Gastroesophageal sphincter (tissue), 4 donors: ENCODE results near the gene ZSCAN9. TPM values are rescaled to one million over a fixed set of nuclear protein-coding genes. Genes with fewer than 3 reads are reported as not detected.

Source experiments
- ATAC-seq: fragments of 150-250 bp; one replicate; pipeline ENCODE4 v1.9.1; 2016; ENCODE audit warnings: mild to moderate bottlenecking, moderate library complexity
- H3K27ac ChIP-seq, 4 donors: fragments of 200-600 bp; sonication (generic) in 3 of 4; 1 replicate in 3 of 4; 2 replicates in 1 of 4; pipeline ENCODE4 v1.5.1; 2016 to 2019
- H3K27me3 ChIP-seq: fragments of 200-600 bp; sonication (generic); one replicate; pipeline ENCODE4 v1.5.1; 2019
- H3K36me3 ChIP-seq, 2 donors: fragments of 200-600 bp; sonication (generic); one replicate each; pipeline ENCODE4 v1.5.1; 2019; ENCODE audit warnings: control low read depth in 1 of 2
- H3K4me1 ChIP-seq, 3 donors: fragments of 200-600 bp; sonication (generic); 1 replicate in 2 of 3; 2 replicates in 1 of 3; pipeline ENCODE4 v1.5.1; 2016 to 2019; ENCODE audit warnings: control low read depth in 2 of 3
- H3K4me3 ChIP-seq, 2 donors: fragments of 200-600 bp; sonication (generic); one replicate each; pipeline ENCODE4 v1.5.1; 2019; ENCODE audit warnings: mild to moderate bottlenecking in 1 of 2, moderate library complexity in 1 of 2
- H3K9me3 ChIP-seq, 3 donors: fragments of 200-600 bp; sonication (generic); one replicate each; pipeline ENCODE4 v1.5.1; 2017 to 2019; ENCODE audit warnings: control low read depth in 2 of 3
- CTCF ChIP-seq, 4 experiments: fragments of 200-600 bp in 2 of 4; fragments of 450-650 bp in 2 of 4; sonication (generic) in 1 of 4; IDR thresholded peaks; one replicate each; pipeline ENCODE4 v1.5.1; 2017 to 2019; ENCODE audit warnings: antibody characterized with exemption in 4 of 4, mild to moderate bottlenecking in 2 of 4, moderate library complexity in 2 of 4
- EP300 ChIP-seq: sonication (generic); formaldehyde crosslinking; IDR thresholded peaks from one replicate; pipeline ENCODE4 v1.6.1; 2017; ENCODE audit warnings: antibody characterized with exemption, mild to moderate bottlenecking
- POLR2A ChIP-seq, 2 donors: fragments of 450-650 bp; IDR thresholded peaks; one replicate each; pipeline ENCODE4 v1.6.1; 2017; ENCODE audit warnings: antibody characterized with exemption in 2 of 2, mild to moderate bottlenecking in 2 of 2, moderate library complexity in 1 of 2
- POLR2AphosphoS5 ChIP-seq: sonication (generic); formaldehyde crosslinking; IDR thresholded peaks from one replicate; pipeline ENCODE4 v1.6.1; 2017; ENCODE audit warnings: antibody characterized with exemption
- WGBS, 2 donors: methylation state at CpG; one replicate each; pipeline ENCODE4 v1.1.5; 2018; ENCODE audit warnings: low coverage in 1 of 2; 5-methylcytosine and 5-hydroxymethylcytosine counted together
- total RNA-seq, 4 donors: library from RNA; depleted of rRNA; stranded (reverse); fragments of >200 nt; gene quantifications; one replicate each; pipeline ENCODE4 v1.1.0, GENCODE V29; 2016

The ZSCAN9 gene
- total RNA-seq, 4 donors from 2014 or later = 11.4 to 17.1 (median 12.9) TPM

- peaks cover 0 to 5% (median 0%) of the 10 kb centered on the region in 3 donors for H3K4me1 ChIP-seq
- peaks cover 9 to 78% of the 10 kb centered on the region in 2 donors for H3K36me3 ChIP-seq
- no peak overlapping the region for H3K4me3 ChIP-seq
- ATAC-seq = no peak
- no peak overlapping the region for H3K27ac ChIP-seq
- WGBS, 2 donors = 98% methylated on average over 11 of the region's 11 CpGs; no CpG with 5 or more reads in 1 of the 2 donors
- no peaks in the 10 kb centered on the region for H3K27me3 ChIP-seq
- TF ChIP-seq POLR2A (IDR thresholded peaks at IDR 0.05) (no peak), EP300 (no peak), CTCF (IDR thresholded peaks at IDR 0.05) (no peak), POLR2AphosphoS5 (no peak)
- peaks cover 0 to 4% (median 0%) of the 10 kb centered on the region in 3 donors for H3K9me3 ChIP-seq
Measured at GRCh38 chr6:28232785-28233184, 7.7 kb downstream of the ZSCAN9 start.

GRCh38 chr6:28235912-28236452 is 10.9 kb downstream of the ZSCAN9 start:
- no peak for TF ChIP-seq POLR2A (IDR thresholded peaks at IDR 0.05)
- no peak for TF ChIP-seq EP300
- TF ChIP-seq CTCF (IDR thresholded peaks at IDR 0.05) = no peak
- no peak for TF ChIP-seq POLR2AphosphoS5
- Histone ChIP-seq H3K27ac (no peak overlapping the region), H3K27me3 (no peaks in the 10 kb centered on the region), H3K36me3 (peaks cover 0 to 53% of the 10 kb centered on the region in 2 donors), H3K4me1 (no peaks in the 10 kb centered on the region), H3K9me3 (peaks cover 0 to 4% (median 0%) of the 10 kb centered on the region in 3 donors), H3K4me3 (no peak overlapping the region)
- no peak for ATAC-seq
- 75 to 83% methylated on average over 1 to 3 of the region's 3 CpGs for WGBS, 2 donors

- Histone ChIP-seq H3K27me3 (no peaks in the 10 kb centered on the region), H3K9me3 (no peaks in the 10 kb centered on the region), H3K36me3 (peaks cover 0 to 28% of the 10 kb centered on the region in 2 donors), H3K4me3 (no peak overlapping the region), H3K4me1 (no peaks in the 10 kb centered on the region), H3K27ac (no peak overlapping the region)
- WGBS, 2 donors = 92 to 100% methylated on average over 1 of the region's 1 CpG
- no peak for ATAC-seq
- TF ChIP-seq POLR2AphosphoS5 (no peak), CTCF (IDR thresholded peaks at IDR 0.05) (no peak), EP300 (no peak), POLR2A (IDR thresholded peaks at IDR 0.05) (no peak)
Measured at GRCh38 chr6:28239636-28240035, 14.6 kb downstream of the ZSCAN9 start.

GRCh38 chr6:28240471-28240870 is 15.4 kb downstream of the ZSCAN9 start:
- H3K4me3 ChIP-seq = no peak overlapping the region
- no peak overlapping the region for H3K27ac ChIP-seq
- TF ChIP-seq EP300 = no peak
- TF ChIP-seq POLR2A (IDR thresholded peaks at IDR 0.05) = no peak
- TF ChIP-seq CTCF (IDR thresholded peaks at IDR 0.05) = no peak
- no peak for TF ChIP-seq POLR2AphosphoS5
- no peaks in the 10 kb centered on the region for H3K4me1 ChIP-seq
- H3K9me3 ChIP-seq = no peaks in the 10 kb centered on the region
- H3K36me3 ChIP-seq = peaks cover 0 to 28% of the 10 kb centered on the region in 2 donors
- ATAC-seq = no peak
- 90 to 91% methylated on average over 1 of the region's 1 CpG for WGBS, 2 donors
- no peaks in the 10 kb centered on the region for H3K27me3 ChIP-seq

GRCh38 chr6:28243946-28244345 is 18.9 kb downstream of the ZSCAN9 start:
- Histone ChIP-seq H3K27me3 (no peaks in the 10 kb centered on the region), H3K4me3 (no peak overlapping the region), H3K4me1 (no peaks in the 10 kb centered on the region), H3K9me3 (no peaks in the 10 kb centered on the region), H3K27ac (no peak overlapping the region), H3K36me3 (peaks cover 0 to 56% of the 10 kb centered on the region in 2 donors)
- TF ChIP-seq EP300 = no peak
- no peak for TF ChIP-seq POLR2A (IDR thresholded peaks at IDR 0.05)
- no peak for TF ChIP-seq POLR2AphosphoS5
- TF ChIP-seq CTCF (IDR thresholded peaks at IDR 0.05) = no peak
- no peak for ATAC-seq
- 76 to 92% methylated on average over 3 of the region's 3 CpGs for WGBS, 2 donors
